ENCODE results near the gene GKN1.

GKN1 gene

GRCh38 chr2:68934021-68934420 is 40.4 kb upstream of the GKN1 start:
- CTCF ChIA-PET, result interaction anchor here (1.6 kb wide), 1 partner anchor 9 kb away, joined by 8 read pairs; no protein-coding TSS in a partner anchor
- POLR2A ChIA-PET (ENCODE audit: low non-redundant PET), result no interaction called here
- no peak for DNase-seq (ENCODE audit: low spot score)
- no peak for TF ChIP-seq CTCF (conservative IDR thresholded peaks at IDR 0.05; ENCODE audit: low read depth)
- no peak overlapping the region for H3K27ac ChIP-seq

GRCh38 chr2:68935471-68935870 is 39.0 kb upstream of the GKN1 start:
- CTCF ChIA-PET, result interaction anchor here (1.6 kb wide), 1 partner anchor 10 kb away, joined by 8 read pairs; no protein-coding TSS in a partner anchor
- peak overlapping the region; percentile 80 for H3K27ac ChIP-seq
- no peak for TF ChIP-seq CTCF (conservative IDR thresholded peaks at IDR 0.05; ENCODE audit: low read depth)
- no peak for DNase-seq (ENCODE audit: low spot score)
- POLR2A ChIA-PET (ENCODE audit: low non-redundant PET), result no interaction called here

GRCh38 chr2:68936427-68936826 is 38.0 kb upstream of the GKN1 start:
- peak; percentile 61 for DNase-seq (ENCODE audit: low spot score)
- POLR2A ChIA-PET (ENCODE audit: low non-redundant PET), result no interaction called here
- CTCF ChIA-PET, result interaction anchor here (1.3 kb wide), 1 partner anchor 11 kb away, joined by 4 read pairs; no protein-coding TSS in a partner anchor
- TF ChIP-seq CTCF (conservative IDR thresholded peaks at IDR 0.05; ENCODE audit: low read depth), result no peak
- peak overlapping the region; percentile 80 for H3K27ac ChIP-seq

- ChIA-PET CTCF (interaction anchor here (1.3 kb wide), 1 partner anchor 11 kb away, joined by 4 read pairs; no protein-coding TSS in a partner anchor), POLR2A (ENCODE audit: low non-redundant PET) (no interaction called here)
- no peak for DNase-seq (ENCODE audit: low spot score)
- no peak for TF ChIP-seq CTCF (conservative IDR thresholded peaks at IDR 0.05; ENCODE audit: low read depth)
- H3K27ac ChIP-seq, result peak overlapping the region; percentile 80
Observed at GRCh38 chr2:68936889-68937288, 37.5 kb upstream of the GKN1 start.

GRCh38 chr2:68937346-68938055 is 36.9 kb upstream of the GKN1 start:
- H3K27ac ChIP-seq, result peak overlapping the region; percentile 80
- DNase-seq (ENCODE audit: low spot score), result no peak
- POLR2A ChIA-PET (ENCODE audit: low non-redundant PET), result no interaction called here
- CTCF ChIA-PET, result interaction anchor here (1.3 kb wide), 1 partner anchor 12 kb away, joined by 4 read pairs; no protein-coding TSS in a partner anchor
- no peak for TF ChIP-seq CTCF (conservative IDR thresholded peaks at IDR 0.05; ENCODE audit: low read depth)

GRCh38 chr2:68938938-68939337 is 35.5 kb upstream of the GKN1 start:
- CTCF ChIA-PET, result no interaction called here
- H3K27ac ChIP-seq, result no peak overlapping the region

More at GRCh38 chr2:68938938-68939337, 35.5 kb upstream of the GKN1 start:
- POLR2A ChIA-PET (ENCODE audit: low non-redundant PET), result no interaction called here
- DNase-seq (ENCODE audit: low spot score), result no peak
- no peak for TF ChIP-seq CTCF (conservative IDR thresholded peaks at IDR 0.05; ENCODE audit: low read depth)
